NCI-H2171 treated with DMSO at 0.1 percent for 48 hours (cell line): ENCODE results near the gene CRACR2A.

Experiments
- DNase-seq: peaks from one replicate; lab custom pipeline; 2025; lab: John Stamatoyannopoulos, UW

The CRACR2A gene

DNA sequence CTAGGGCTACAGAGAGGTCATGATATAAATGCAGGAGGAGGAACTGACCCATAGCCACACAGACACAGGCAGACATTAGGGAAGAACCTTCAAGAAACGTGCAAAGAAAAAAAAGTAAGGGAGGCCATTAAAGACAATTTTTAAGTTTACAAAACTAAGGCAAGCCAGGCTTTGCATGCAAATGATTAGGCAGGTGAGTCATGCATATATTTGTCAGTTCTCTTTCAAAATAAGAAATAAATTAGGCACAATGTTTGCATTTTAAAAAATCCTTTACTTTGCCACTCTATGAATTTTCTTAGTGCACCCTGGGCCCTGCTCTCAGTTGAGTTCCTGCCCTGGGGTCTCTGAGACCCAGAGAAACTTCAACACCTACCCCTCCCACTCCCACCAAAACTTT is 186.9 kb downstream of the CRACR2A start:
- DNase-seq = no peak
